Measurements from ENCODE around the gene MTA1. TPM values are rescaled to one million over a fixed set of nuclear protein-coding genes. Genes with fewer than 3 reads are reported as not detected.

Gene MTA1
- total RNA-seq, 2 experiments from 2014 or later: 119 to 131 TPM

DNA sequence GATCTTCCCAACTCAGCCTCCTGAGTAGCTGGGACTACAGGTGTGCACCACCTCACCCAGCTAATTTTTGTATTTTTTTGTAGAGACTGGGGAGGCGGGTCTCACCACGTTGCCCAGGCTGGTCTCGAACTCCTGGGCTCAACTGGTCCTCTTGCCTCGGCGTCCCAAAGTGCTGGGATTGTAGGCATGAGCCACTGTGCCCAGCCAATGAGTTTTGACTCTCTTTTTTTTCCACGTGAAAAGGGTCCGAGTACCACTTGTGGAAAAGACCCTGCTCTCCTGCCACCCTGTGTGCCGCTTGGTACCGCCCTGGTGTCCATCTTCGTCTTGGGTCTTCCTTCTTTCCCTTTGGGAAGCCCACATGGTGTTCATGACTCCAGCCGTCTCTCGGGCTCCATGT, 89.0 kb downstream of the MTA1 start:
- CTCF ChIA-PET: interaction anchor here (1.8 kb wide), 1 partner anchor 19 kb away, joined by 4 read pairs; no protein-coding TSS in a partner anchor
- Mint-ChIP-seq H3K9me3 (no peaks in the 10 kb centered on the region), H3K27me3 (peaks cover 22% of the 10 kb centered on the region), H3K4me1 (peaks cover 8% of the 10 kb centered on the region), H3K4me3 (no peak overlapping the region), H3K27ac (no peak overlapping the region), H3K36me3 (ENCODE audit: low read depth) (no peaks in the 10 kb centered on the region)
- DNase-seq: no peak
- POLR2A ChIA-PET: no interaction called here

DNA sequence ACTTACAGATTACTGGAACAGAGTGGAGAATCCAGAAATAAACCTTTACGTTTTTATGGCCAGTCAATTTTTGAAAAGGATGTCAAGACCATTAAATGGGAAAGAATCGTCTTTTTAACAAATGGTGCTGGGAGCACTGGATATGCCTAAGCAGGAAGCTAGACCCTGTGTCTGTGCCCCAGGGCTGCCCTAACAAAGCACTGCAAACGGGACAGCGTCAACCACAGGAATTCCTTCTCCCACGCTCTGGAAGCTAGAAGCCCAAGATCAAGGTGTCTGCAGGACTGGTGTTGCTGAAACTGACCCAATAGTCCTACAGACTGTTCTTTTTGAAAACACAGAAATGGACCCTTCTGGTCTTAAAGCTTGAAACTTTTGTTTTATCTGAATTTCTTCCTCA, 97.5 kb downstream of the MTA1 start:
- no peaks in the 10 kb centered on the region for H3K9me3 Mint-ChIP-seq
- CTCF ChIA-PET: interaction anchor here (1.3 kb wide), 1 partner anchor 9 kb away, joined by 3 read pairs; no protein-coding TSS in a partner anchor
- H3K36me3 Mint-ChIP-seq (ENCODE audit: low read depth): no peaks in the 10 kb centered on the region
- H3K4me3 Mint-ChIP-seq: no peak overlapping the region
- DNase-seq: no peak
- H3K27me3 Mint-ChIP-seq: peaks cover 38% of the 10 kb centered on the region
- POLR2A ChIA-PET: no interaction called here
- no peaks in the 10 kb centered on the region for H3K4me1 Mint-ChIP-seq
- H3K27ac Mint-ChIP-seq: no peak overlapping the region

DNA sequence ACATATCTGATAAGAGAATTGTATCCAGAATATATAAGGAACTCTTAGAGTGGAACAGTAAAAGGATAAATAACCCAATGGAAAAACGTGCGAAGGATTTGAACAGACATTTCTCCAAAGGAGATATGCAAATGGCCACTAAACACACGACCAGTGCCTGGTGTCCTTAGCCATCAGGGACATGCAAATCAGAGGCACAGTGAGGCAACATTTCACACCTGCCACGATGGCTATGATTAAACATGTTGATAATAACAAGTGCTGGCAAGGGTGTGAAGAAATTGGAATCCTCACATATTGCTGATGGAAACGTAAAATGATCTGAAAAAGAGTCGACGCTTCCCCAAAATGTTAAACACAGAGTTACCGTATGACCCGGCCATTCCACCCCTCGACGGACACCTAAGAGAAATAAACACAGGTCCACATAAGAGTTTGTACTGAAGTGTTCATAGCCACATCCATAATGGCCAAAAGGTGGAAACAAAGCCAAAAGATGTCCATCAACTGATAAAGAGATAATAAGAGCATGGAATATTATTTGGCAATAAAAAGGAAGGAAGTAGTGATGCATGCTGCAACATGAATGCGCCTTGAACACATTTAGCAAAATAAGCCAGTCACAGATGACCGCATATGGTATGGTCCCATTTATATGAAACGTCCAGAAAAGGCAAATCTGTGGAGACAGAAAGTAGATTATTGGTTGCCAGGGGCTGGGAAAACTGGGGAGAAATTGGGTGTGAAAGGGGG, 100.5 kb downstream of the MTA1 start:
- Mint-ChIP-seq H3K9me3 (no peaks in the 10 kb centered on the region), H3K27me3 (peaks cover 47% of the 10 kb centered on the region), H3K27ac (no peak overlapping the region), H3K36me3 (ENCODE audit: low read depth) (no peaks in the 10 kb centered on the region), H3K4me3 (no peak overlapping the region), H3K4me1 (no peaks in the 10 kb centered on the region)
- ChIA-PET POLR2A (no interaction called here), CTCF (no interaction called here)
- no peak for DNase-seq

Other genes starting within 250 kb of the MTA1 start
- 10 to 100 TPM; 18.3 to 21.4 TPM for gene NUDT14, start 238.5 kb upstream of the MTA1 start, total RNA-seq
- gene BTBD6, start 171.3 kb upstream of the MTA1 start, total RNA-seq: 10 to 100 TPM; 43.7 to 43.9 TPM
- gene BRF1, start 118.8 kb upstream of the MTA1 start, total RNA-seq: 10 to 100 TPM; 39.0 to 50.9 TPM
- gene PACS2, start 105.1 kb upstream of the MTA1 start, total RNA-seq: 10 to 100 TPM; 43.3 to 46.8 TPM
- 1 to 10 TPM; 2.8 to 3.9 TPM for gene TEX22, start 21.3 kb upstream of the MTA1 start, total RNA-seq
- 1 to 10 TPM in 1 of 2 experiments, under 1 TPM in 1; 0.64 to 1.8 TPM for gene CRIP2, start 55.0 kb downstream of the MTA1 start, total RNA-seq
- 100 to 1,000 TPM; 702 to 753 TPM for gene CRIP1, start 67.1 kb downstream of the MTA1 start, total RNA-seq
- gene TEDC1, start 71.4 kb downstream of the MTA1 start, total RNA-seq: 10 to 100 TPM; 40.7 to 53.2 TPM
- gene TMEM121, start 106.8 kb downstream of the MTA1 start, total RNA-seq: 1 to 10 TPM; 4.6 TPM